ENCODE results near the gene MAOA. TPM values are rescaled to one million over a fixed set of nuclear protein-coding genes. Genes with fewer than 3 reads are reported as not detected.

MAOA gene
- total and polyA plus RNA-seq, 7 donors: 9.7 to 115 (median 22.8) TPM

DNA sequence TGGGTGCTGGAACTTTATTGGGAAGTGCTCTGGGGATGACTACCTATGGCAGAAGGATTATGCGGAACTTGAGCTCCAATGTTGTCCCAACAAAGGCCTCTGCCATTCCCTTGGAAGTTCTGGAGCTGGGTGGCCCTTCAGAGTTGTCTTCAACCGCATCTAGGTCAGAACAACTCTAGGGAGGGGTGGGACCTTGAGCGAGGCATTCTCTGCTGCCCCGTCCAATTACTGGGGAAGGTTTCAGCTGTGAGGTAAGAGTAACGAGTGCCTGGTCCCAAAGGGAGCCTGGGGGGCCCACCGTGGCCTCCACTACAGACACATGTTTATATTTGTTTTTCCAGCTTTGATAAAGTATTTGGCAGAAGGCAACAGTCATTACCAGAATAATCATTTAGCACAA is 79.4 kb downstream of the MAOA start:
- Histone ChIP-seq H3K27ac (no peak overlapping the region), H3K36me3 (ENCODE audit: insufficient read depth in 1 of 2, low read depth in 1 of 2) (peaks cover 0 to 4% of the 10 kb centered on the region in 2 donors), H3K4me3 (no peak overlapping the region), H3K27me3 (ENCODE audit: insufficient read depth in 3 of 3, low read length in 2 of 3) (peaks cover 0 to 3% (median 0%) of the 10 kb centered on the region in 3 donors), H3K4me1 (no peaks in the 10 kb centered on the region), H3K9me3 (no peaks in the 10 kb centered on the region)
- TF ChIP-seq, protein P1, sequence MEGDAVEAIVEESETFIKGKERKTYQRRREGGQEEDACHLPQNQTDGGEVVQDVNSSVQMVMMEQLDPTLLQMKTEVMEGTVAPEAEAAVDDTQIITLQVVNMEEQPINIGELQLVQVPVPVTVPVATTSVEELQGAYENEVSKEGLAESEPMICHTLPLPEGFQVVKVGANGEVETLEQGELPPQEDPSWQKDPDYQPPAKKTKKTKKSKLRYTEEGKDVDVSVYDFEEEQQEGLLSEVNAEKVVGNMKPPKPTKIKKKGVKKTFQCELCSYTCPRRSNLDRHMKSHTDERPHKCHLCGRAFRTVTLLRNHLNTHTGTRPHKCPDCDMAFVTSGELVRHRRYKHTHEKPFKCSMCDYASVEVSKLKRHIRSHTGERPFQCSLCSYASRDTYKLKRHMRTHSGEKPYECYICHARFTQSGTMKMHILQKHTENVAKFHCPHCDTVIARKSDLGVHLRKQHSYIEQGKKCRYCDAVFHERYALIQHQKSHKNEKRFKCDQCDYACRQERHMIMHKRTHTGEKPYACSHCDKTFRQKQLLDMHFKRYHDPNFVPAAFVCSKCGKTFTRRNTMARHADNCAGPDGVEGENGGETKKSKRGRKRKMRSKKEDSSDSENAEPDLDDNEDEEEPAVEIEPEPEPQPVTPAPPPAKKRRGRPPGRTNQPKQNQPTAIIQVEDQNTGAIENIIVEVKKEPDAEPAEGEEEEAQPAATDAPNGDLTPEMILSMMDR (IDR thresholded peaks at IDR 0.05): no peak
- 68 to 85% (median 68%) methylated on average over 6 of the region's 6 CpGs for WGBS, 3 donors
- DNase-seq (no peak), ATAC-seq (peak in 2 of 4 donors; percentile 64 to 77)
- intact Hi-C loops (cut with DNase I): no loop called here

DNA sequence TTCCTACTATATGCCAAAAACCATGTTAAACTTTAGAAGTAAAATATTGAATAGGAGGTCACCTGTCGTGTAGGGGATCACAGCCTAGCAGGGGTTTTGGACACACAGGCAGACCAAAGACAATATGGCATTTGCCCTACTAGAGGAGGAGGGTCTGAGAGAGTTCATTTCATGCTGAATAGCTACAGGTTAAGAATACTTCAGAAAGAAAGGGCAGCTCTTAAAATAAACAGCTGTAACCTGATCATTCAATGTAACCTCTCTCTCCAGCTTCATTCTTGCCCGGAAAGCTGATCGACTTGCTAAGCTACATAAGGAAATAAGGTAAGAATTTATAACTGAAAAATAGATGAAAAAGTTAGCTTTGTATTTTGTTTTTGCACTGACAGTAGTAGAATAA is 79.9 kb downstream of the MAOA start:
- TF ChIP-seq, protein P1 (IDR thresholded peaks at IDR 0.05): no peak
- no peak overlapping the region for H3K4me3 ChIP-seq
- peaks cover 0 to 3% (median 0%) of the 10 kb centered on the region in 3 donors for H3K27me3 ChIP-seq (ENCODE audit: insufficient read depth in 3 of 3, low read length in 2 of 3)
- no peaks in the 10 kb centered on the region for H3K9me3 ChIP-seq
- DNase-seq: no peak
- peak in 2 of 4 donors; percentile 67 to 71 for ATAC-seq
- no peaks in the 10 kb centered on the region for H3K4me1 ChIP-seq
- 31 to 54% (median 51%) methylated on average over 3 of the region's 3 CpGs for WGBS, 3 donors
- H3K36me3 ChIP-seq (ENCODE audit: insufficient read depth in 1 of 2, low read depth in 1 of 2): peaks cover 0 to 4% of the 10 kb centered on the region in 2 donors
- H3K27ac ChIP-seq: no peak overlapping the region
- intact Hi-C loops (cut with DNase I): no loop called here

DNA sequence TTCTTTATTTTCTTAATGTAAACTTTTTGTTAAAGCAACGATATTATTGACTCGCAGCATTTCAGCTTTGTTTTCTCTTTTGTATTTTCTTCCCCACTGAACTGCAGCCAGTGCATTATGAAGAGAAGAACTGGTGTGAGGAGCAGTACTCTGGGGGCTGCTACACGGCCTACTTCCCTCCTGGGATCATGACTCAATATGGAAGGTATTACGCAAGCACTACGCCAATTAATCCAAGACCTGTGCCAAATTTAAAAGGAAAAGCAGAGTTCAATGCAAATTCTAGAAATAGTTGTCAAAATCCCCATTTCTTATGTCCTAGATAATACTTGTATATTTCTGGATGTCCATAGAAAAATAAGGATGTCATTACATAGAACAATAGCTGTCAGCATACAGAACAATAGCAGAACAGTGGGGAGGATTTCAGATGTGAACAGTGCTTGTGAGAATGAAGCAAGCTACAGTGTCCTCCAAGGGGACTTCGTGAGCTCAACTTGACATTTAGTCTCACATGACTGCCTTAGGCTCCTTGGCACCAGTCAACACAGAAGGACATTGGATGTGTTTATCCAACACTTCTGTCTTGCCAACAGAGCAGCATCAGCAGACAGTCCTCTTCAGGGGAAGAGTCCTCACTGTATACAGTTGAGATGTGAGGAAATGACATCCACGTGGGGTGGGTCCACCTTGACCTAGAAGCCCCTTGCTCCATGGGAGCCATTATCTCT is 85.9 kb downstream of the MAOA start:
- Histone ChIP-seq H3K4me1 (no peaks in the 10 kb centered on the region), H3K36me3 (ENCODE audit: insufficient read depth in 1 of 2, low read depth in 1 of 2) (no peaks in the 10 kb centered on the region), H3K27ac (no peak overlapping the region), H3K27me3 (ENCODE audit: insufficient read depth in 3 of 3, low read length in 2 of 3) (peaks cover 0 to 12% (median 0%) of the 10 kb centered on the region in 3 donors), H3K9me3 (no peaks in the 10 kb centered on the region), H3K4me3 (no peak overlapping the region)
- no peak for DNase-seq
- 26 to 29% (median 27%) methylated on average over 7 of the region's 7 CpGs for WGBS, 3 donors
- ATAC-seq: peak in 3 of 4 donors; percentile 77 to 89 (median 88)
- TF ChIP-seq, protein P1 (IDR thresholded peaks at IDR 0.05): no peak
- intact Hi-C loops (cut with DNase I): loop anchor here in 1 of 2 donors (10.0 kb wide), 1 partner anchor 87 kb away; the partner anchor contains the start of gene MAOA

DNA sequence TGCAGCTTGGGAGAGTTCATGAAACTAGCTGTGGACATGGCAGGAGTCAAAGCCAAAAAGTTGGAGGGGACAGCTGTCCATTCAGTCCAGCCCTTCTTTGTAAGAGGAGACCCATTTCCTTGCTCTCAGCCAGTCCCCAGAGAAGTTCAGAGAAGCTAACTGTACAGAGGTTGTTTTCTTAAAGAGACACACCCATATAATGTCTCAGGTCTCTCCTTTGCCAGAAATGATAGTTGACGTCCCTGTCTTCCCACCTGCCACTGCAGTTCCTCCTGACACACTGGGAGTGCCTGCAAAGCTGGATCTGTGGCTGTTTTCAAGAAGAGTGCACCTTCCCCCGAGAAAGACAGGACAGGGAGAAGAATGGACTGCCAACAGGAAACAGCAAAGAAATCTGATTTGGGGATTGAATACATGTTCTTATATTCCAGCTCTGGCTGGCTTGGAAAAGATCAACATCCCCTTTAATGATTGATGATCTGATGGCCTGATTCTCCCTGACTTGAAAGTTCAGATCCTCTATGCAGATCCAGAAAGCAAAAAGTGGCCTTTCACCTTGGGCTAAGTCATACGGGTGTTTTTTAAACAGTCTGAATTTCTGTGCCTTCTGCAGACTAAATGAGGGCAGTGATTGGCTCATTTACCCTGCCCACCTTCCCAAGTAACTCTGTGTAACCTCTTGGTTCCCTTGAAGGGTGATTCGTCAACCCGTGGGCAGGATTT is 87.2 kb downstream of the MAOA start:
- H3K9me3 ChIP-seq: no peaks in the 10 kb centered on the region
- no peak for ATAC-seq

More for the DNA sequence above, 87.2 kb downstream of the MAOA start:
- Histone ChIP-seq H3K27me3 (ENCODE audit: insufficient read depth in 3 of 3, low read length in 2 of 3) (peaks cover 0 to 9% (median 0%) of the 10 kb centered on the region in 3 donors), H3K36me3 (ENCODE audit: insufficient read depth in 1 of 2, low read depth in 1 of 2) (no peaks in the 10 kb centered on the region), H3K4me3 (no peak overlapping the region), H3K27ac (no peak overlapping the region), H3K4me1 (no peaks in the 10 kb centered on the region)
- no peak for DNase-seq
- TF ChIP-seq, protein P1 (IDR thresholded peaks at IDR 0.05): no peak
- intact Hi-C loops (cut with DNase I): loop anchor here in 1 of 2 donors (10.0 kb wide), 1 partner anchor 88 kb away; the partner anchor contains the start of gene MAOA
- WGBS, 3 donors: 50 to 75% (median 55%) methylated on average over 5 of the region's 5 CpGs

Data from psoas muscle (tissue), 8 donors.